GM23248 (cell line): ENCODE measurements around the gene ACTR5.

Experiments
- EZH2 ChIP-seq: fragments of 200-600 bp; sonication (generic); IDR thresholded peaks from 2 replicates; pipeline ENCODE4 v1.6.1; 2018; ENCODE audit warnings: antibody characterized with exemption, mild to moderate bottlenecking; ENCODE audit not compliant: insufficient read depth, poor library complexity, severe bottlenecking
- EZH2phosphoT487 ChIP-seq: fragments of 200-600 bp; sonication (generic); IDR thresholded peaks from 2 replicates; pipeline ENCODE4 v1.6.1; 2018; ENCODE audit warnings: antibody characterized with exemption, moderate library complexity, mild to moderate bottlenecking, low read depth; ENCODE audit not compliant: insufficient read depth

DNA sequence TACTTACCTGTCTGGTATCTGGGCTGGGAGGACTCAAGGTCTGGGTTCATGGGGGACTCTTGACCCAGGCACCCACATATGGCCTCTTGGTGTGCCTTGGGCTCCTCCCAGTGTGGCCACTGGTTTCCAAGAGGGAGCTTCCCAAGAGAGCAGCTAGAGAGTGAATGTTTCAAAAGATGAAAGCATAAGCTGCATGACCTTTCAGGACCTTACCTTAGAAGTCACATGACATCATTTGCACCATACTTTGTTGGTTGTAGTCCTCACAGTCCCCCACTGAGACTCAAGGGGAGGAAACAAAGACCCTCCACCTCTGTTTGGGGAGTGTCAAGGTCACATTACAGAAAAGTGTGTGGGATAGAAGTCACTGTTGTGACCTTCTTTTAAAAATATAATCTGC is 13.9 kb downstream of the ACTR5 start:
- TF ChIP-seq EZH2 (no peak), EZH2phosphoT487 (no peak)
